Liver (tissue), 4 donors: ENCODE measurements around the gene CYP2A7. TPM values are rescaled to one million over a fixed set of nuclear protein-coding genes. Genes with fewer than 3 reads are reported as not detected.

Source experiments
- polyA plus RNA-seq, 2 donors: library from polyadenylated mRNA; stranded (reverse) in 1 of 2; unstranded in 1 of 2; fragments of 200-250 nt in 1 of 2; fragments of >200 nt in 1 of 2; fragmentation: Nextera tagmentation in 1 of 2; extraction: Ambion mirVana in 1 of 2; gene quantifications; one replicate each; pipeline versions ENCODE4 v1.2.1 to v1.2.3, GENCODE V29; 2013 to 2015
- total RNA-seq, 2 donors: library from RNA; depleted of rRNA; stranded (reverse); fragments of >200 nt; gene quantifications; one replicate each; pipeline ENCODE4 v1.2.3, GENCODE V29; 2014
- donor health status: healthy.
- donor health status: healthy.
- donor health status: healthy.

Gene CYP2A7
- total and polyA plus RNA-seq, 4 donors = 3.3 to 57.9 (median 7.4) TPM; not detected in 1

Other genes starting within 250 kb of the CYP2A7 start
- 1 to 10 TPM; 1.4 to 3.9 TPM for gene NUMBL, start 191.6 kb downstream of the CYP2A7 start, total RNA-seq
- gene NUMBL, start 191.6 kb downstream of the CYP2A7 start, polyA plus RNA-seq = 1 to 10 TPM; 1.1 to 4.6 TPM
- 10 to 100 TPM; 15.2 to 24.7 TPM for gene COQ8B, start 165.3 kb downstream of the CYP2A7 start, total RNA-seq
- gene COQ8B, start 165.3 kb downstream of the CYP2A7 start, polyA plus RNA-seq = 10 to 100 TPM in 1 of 2 donors, 1 to 10 TPM in 1; 6.4 to 30.6 TPM
- 10 to 100 TPM in 1 of 2 donors, 1 to 10 TPM in 1; 5.1 to 12.5 TPM for gene ITPKC, start 165.1 kb downstream of the CYP2A7 start, total RNA-seq
- gene ITPKC, start 165.1 kb downstream of the CYP2A7 start, polyA plus RNA-seq = 10 to 100 TPM in 1 of 2 donors, 1 to 10 TPM in 1; 4.2 to 10.2 TPM
- gene ACTMAP, start 131.8 kb downstream of the CYP2A7 start, total RNA-seq = 1 to 10 TPM in 1 of 2 donors, under 1 TPM in 1; 0.93 to 1.8 TPM
- gene ACTMAP, start 131.8 kb downstream of the CYP2A7 start, polyA plus RNA-seq = 1 to 10 TPM; 4.2 to 7.7 TPM
- 10 to 100 TPM; 11.8 to 27.1 TPM for gene SNRPA, start 131.0 kb downstream of the CYP2A7 start, total RNA-seq
- gene SNRPA, start 131.0 kb downstream of the CYP2A7 start, polyA plus RNA-seq = 10 to 100 TPM; 12.4 to 21.6 TPM
- gene MIA, start 106.7 kb downstream of the CYP2A7 start, total RNA-seq = under 1 TPM in 1 of 2 donors, not detected in 1; 0.42 TPM
- under 1 TPM in 1 of 2 donors, not detected in 1; 0.44 TPM for gene MIA, start 106.7 kb downstream of the CYP2A7 start, polyA plus RNA-seq
- gene RAB4B, start 104.0 kb downstream of the CYP2A7 start, total RNA-seq = 1 to 10 TPM; 5.5 to 9.0 TPM
- 10 to 100 TPM; 16.8 to 16.9 TPM for gene RAB4B, start 104.0 kb downstream of the CYP2A7 start, polyA plus RNA-seq
- gene EGLN2, start 83.0 kb downstream of the CYP2A7 start, total RNA-seq = 10 to 100 TPM; 34.8 to 56.3 TPM
- gene EGLN2, start 83.0 kb downstream of the CYP2A7 start, polyA plus RNA-seq = 10 to 100 TPM; 45.2 to 50.2 TPM
- 10 to 100 TPM in 1 of 2 donors, under 1 TPM in 1; 0.09 to 56.1 TPM for gene CYP2A6, start 31.8 kb downstream of the CYP2A7 start, total RNA-seq
- gene CYP2A6, start 31.8 kb downstream of the CYP2A7 start, polyA plus RNA-seq = 1,000 to 10,000 TPM in 1 of 2 donors, 10 to 100 TPM in 1; 63.1 to 1,020 TPM
- 10 to 100 TPM in 1 of 2 donors, not detected in 1; 13.0 TPM for gene CYP2B6, start 109.1 kb upstream of the CYP2A7 start, total RNA-seq
- gene CYP2B6, start 109.1 kb upstream of the CYP2A7 start, polyA plus RNA-seq = 100 to 1,000 TPM in 1 of 2 donors, 10 to 100 TPM in 1; 16.6 to 751 TPM
- under 1 TPM in 1 of 2 donors, not detected in 1; 0.08 TPM for gene CYP2A13, start 206.2 kb upstream of the CYP2A7 start, total RNA-seq
- gene CYP2A13, start 206.2 kb upstream of the CYP2A7 start, polyA plus RNA-seq = under 1 TPM in 1 of 2 donors, not detected in 1; 0.16 TPM
- gene CYP2F1, start 232.2 kb upstream of the CYP2A7 start, total RNA-seq = not detected
- not detected for gene CYP2F1, start 232.2 kb upstream of the CYP2A7 start, polyA plus RNA-seq